HepG2 (cell line): ENCODE measurements around the gene NECAP2. TPM values are rescaled to one million over a fixed set of nuclear protein-coding genes. Genes with fewer than 3 reads are reported as not detected.

Source experiments
- CBX1 ChIP-seq: IDR thresholded peaks from one replicate; pipeline ENCODE4 v1.6.1; 2016; ENCODE audit warnings: antibody characterized with exemption, low read depth
- HMGXB3 ChIP-seq: sonication (generic); formaldehyde crosslinking; IDR thresholded peaks from 2 replicates; pipeline ENCODE4 v1.4.0; 2020; ENCODE audit warnings: missing genetic modification reagents, borderline replicate concordance
- NR2F6 ChIP-seq, 2 experiments: IDR thresholded peaks; 2 replicates each; pipeline ENCODE4 v1.6.1; 2016; ENCODE audit warnings: antibody characterized with exemption in 1 of 2, mild to moderate bottlenecking in 1 of 2
- RBM39 ChIP-seq: fragments of 200-400 bp; formaldehyde crosslinking; IDR thresholded peaks from one replicate; pipeline ENCODE4 v1.6.1; 2018; ENCODE audit warnings: antibody characterized with exemption, mild to moderate bottlenecking, low read depth, low read length; ENCODE audit not compliant: poor library complexity, severe bottlenecking
- TBP ChIP-seq: sonication (generic); formaldehyde crosslinking; IDR thresholded peaks from 2 replicates; pipeline ENCODE4 v1.5.0; 2020; ENCODE audit warnings: missing genetic modification reagents
- ZNF720 ChIP-seq: sonication (generic); formaldehyde crosslinking; IDR thresholded peaks from 2 replicates; pipeline ENCODE4 v1.4.0; 2020; ENCODE audit warnings: missing genetic modification reagents
- ZNF761 ChIP-seq: sonication (generic); formaldehyde crosslinking; conservative IDR thresholded peaks from 2 replicates; pipeline ENCODE4 v1.4.0; 2020; ENCODE audit warnings: mild to moderate bottlenecking, missing genetic modification reagents
- ZNF891 ChIP-seq: sonication (generic); formaldehyde crosslinking; IDR thresholded peaks from 2 replicates; pipeline ENCODE4 v1.5.0; 2020; ENCODE audit warnings: mild to moderate bottlenecking, missing genetic modification reagents
- polyA plus RNA-seq, 8 experiments: library from polyadenylated mRNA; depleted of rRNA in 3 of 8; stranded (reverse) in 7 of 8; unstranded in 1 of 8; fragments of >200 nt; fragmentation: Illumina TruSeq in 4 of 8; extraction: Trizol in 4 of 8; gene quantifications; 2 replicates each; pipeline versions ENCODE4 v1.2.1 to v1.2.3, GENCODE V29; 2011 to 2016; ENCODE audit warnings: low read depth in 4 of 8, missing spikeins in 1 of 8, mixed read lengths in 1 of 8; ENCODE audit not compliant: insufficient read depth in 1 of 8
- total RNA-seq, 5 experiments: library from RNA; depleted of rRNA; stranded (reverse); fragments of >200 nt; fragmentation: Illumina TruSeq; extraction: Trizol; gene quantifications; 2 replicates each; pipeline ENCODE4 v1.2.3, GENCODE V29; 2016; ENCODE audit warnings: low read depth in 1 of 5
- TF ChIP-seq, protein P1 (sequence below): sonication (generic); formaldehyde crosslinking; IDR thresholded peaks from 2 replicates; pipeline ENCODE4 v1.4.0; 2020; ENCODE audit warnings: missing genetic modification reagents, borderline replicate concordance
- TF ChIP-seq, protein P2 (sequence below): sonication (generic); formaldehyde crosslinking; IDR thresholded peaks from 2 replicates; pipeline ENCODE4 v1.9.0; 2021; ENCODE audit warnings: missing genetic modification reagents, borderline replicate concordance
- TF ChIP-seq, protein P3 (sequence below): sonication (generic); formaldehyde crosslinking; IDR thresholded peaks from 2 replicates; pipeline ENCODE4 v1.8.0; 2022; ENCODE audit warnings: mild to moderate bottlenecking, missing genetic modification reagents
- TF ChIP-seq, protein P4 (sequence below): sonication (generic); formaldehyde crosslinking; IDR thresholded peaks from 2 replicates; pipeline ENCODE4 v1.8.0; 2022; ENCODE audit warnings: mild to moderate bottlenecking, missing genetic modification reagents; ENCODE audit not compliant: insufficient replicate concordance

Gene NECAP2
- total and polyA plus RNA-seq, 2 of the 13 experiments (the other 11 are each of a cell fraction or from before 2014, with no cell fraction given): 38.5 to 52.3 TPM

DNA sequence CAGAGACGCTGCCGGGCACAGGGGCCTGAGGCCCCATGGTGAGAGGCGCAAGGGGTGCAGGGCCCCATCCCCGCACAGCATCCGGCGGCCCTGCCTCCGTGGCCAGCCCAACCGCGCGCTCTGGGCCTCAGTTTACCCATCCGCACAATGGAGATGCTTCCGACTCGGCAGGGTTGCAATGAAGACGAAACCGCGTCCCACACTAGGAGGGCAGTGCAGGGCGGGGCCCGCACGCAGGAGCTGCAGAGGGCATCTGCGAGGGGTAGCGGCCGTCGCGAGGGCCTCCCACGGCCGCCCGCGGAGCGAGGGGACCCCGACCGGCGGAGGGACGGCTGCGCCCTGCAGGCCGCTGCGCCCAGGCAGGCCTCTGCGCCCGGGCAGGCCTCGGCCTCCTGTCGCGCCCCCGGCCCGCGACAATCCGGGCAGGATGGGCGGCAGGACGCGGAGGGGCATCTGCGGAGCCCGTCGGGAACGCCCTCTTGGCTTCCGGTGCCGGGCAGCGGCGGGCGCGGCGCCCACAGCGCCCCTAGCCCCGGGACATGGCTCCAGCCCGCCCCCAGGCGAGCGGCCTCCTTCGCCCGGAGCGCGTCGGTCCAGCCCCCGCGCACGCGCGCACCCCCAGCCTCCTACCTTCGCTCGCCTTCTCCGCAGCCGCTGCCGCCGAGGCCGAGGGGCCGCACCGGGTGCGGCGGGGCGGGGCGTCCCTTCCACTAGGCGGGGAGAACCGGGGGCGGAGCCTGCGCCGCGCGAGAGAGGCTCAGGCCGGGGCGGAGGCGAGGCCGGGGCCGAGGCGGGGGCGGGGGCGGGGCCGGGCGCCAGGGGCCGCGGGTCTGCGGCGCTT lies 58.3 kb downstream of the NECAP2 start (continued):
- TF ChIP-seq, protein P1, sequence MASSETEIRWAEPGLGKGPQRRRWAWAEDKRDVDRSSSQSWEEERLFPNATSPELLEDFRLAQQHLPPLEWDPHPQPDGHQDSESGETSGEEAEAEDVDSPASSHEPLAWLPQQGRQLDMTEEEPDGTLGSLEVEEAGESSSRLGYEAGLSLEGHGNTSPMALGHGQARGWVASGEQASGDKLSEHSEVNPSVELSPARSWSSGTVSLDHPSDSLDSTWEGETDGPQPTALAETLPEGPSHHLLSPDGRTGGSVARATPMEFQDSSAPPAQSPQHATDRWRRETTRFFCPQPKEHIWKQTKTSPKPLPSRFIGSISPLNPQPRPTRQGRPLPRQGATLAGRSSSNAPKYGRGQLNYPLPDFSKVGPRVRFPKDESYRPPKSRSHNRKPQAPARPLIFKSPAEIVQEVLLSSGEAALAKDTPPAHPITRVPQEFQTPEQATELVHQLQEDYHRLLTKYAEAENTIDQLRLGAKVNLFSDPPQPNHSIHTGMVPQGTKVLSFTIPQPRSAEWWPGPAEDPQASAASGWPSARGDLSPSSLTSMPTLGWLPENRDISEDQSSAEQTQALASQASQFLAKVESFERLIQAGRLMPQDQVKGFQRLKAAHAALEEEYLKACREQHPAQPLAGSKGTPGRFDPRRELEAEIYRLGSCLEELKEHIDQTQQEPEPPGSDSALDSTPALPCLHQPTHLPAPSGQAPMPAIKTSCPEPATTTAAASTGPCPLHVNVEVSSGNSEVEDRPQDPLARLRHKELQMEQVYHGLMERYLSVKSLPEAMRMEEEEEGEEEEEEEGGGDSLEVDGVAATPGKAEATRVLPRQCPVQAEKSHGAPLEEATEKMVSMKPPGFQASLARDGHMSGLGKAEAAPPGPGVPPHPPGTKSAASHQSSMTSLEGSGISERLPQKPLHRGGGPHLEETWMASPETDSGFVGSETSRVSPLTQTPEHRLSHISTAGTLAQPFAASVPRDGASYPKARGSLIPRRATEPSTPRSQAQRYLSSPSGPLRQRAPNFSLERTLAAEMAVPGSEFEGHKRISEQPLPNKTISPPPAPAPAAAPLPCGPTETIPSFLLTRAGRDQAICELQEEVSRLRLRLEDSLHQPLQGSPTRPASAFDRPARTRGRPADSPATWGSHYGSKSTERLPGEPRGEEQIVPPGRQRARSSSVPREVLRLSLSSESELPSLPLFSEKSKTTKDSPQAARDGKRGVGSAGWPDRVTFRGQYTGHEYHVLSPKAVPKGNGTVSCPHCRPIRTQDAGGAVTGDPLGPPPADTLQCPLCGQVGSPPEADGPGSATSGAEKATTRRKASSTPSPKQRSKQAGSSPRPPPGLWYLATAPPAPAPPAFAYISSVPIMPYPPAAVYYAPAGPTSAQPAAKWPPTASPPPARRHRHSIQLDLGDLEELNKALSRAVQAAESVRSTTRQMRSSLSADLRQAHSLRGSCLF (CRISPR knock-in tag): no peak
- TF ChIP-seq TBP (CRISPR knock-in tag) (no peak), ZNF891 (CRISPR knock-in tag) (no peak), ZNF720 (CRISPR knock-in tag) (no peak), RBM39 (no peak), NR2F6 (IDR thresholded peaks at IDR 0.05) (no peak), NR2F6 (CRISPR knock-in tag; IDR thresholded peaks at IDR 0.05) (no peak), CBX1 (no peak), ZNF761 (CRISPR knock-in tag) (peak; percentile 62; the same call in 1 of the 2 replicates), HMGXB3 (CRISPR knock-in tag) (no peak)
- TF ChIP-seq, protein P2, sequence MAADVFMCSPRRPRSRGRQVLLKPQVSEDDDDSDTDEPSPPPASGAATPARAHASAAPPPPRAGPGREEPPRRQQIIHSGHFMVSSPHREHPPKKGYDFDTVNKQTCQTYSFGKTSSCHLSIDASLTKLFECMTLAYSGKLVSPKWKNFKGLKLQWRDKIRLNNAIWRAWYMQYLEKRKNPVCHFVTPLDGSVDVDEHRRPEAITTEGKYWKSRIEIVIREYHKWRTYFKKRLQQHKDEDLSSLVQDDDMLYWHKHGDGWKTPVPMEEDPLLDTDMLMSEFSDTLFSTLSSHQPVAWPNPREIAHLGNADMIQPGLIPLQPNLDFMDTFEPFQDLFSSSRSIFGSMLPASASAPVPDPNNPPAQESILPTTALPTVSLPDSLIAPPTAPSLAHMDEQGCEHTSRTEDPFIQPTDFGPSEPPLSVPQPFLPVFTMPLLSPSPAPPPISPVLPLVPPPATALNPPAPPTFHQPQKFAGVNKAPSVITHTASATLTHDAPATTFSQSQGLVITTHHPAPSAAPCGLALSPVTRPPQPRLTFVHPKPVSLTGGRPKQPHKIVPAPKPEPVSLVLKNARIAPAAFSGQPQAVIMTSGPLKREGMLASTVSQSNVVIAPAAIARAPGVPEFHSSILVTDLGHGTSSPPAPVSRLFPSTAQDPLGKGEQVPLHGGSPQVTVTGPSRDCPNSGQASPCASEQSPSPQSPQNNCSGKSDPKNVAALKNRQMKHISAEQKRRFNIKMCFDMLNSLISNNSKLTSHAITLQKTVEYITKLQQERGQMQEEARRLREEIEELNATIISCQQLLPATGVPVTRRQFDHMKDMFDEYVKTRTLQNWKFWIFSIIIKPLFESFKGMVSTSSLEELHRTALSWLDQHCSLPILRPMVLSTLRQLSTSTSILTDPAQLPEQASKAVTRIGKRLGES: no peak
- TF ChIP-seq, protein P3, sequence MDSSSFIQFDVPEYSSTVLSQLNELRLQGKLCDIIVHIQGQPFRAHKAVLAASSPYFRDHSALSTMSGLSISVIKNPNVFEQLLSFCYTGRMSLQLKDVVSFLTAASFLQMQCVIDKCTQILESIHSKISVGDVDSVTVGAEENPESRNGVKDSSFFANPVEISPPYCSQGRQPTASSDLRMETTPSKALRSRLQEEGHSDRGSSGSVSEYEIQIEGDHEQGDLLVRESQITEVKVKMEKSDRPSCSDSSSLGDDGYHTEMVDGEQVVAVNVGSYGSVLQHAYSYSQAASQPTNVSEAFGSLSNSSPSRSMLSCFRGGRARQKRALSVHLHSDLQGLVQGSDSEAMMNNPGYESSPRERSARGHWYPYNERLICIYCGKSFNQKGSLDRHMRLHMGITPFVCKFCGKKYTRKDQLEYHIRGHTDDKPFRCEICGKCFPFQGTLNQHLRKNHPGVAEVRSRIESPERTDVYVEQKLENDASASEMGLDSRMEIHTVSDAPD (CRISPR knock-in tag): no peak
- TF ChIP-seq, protein P4, sequence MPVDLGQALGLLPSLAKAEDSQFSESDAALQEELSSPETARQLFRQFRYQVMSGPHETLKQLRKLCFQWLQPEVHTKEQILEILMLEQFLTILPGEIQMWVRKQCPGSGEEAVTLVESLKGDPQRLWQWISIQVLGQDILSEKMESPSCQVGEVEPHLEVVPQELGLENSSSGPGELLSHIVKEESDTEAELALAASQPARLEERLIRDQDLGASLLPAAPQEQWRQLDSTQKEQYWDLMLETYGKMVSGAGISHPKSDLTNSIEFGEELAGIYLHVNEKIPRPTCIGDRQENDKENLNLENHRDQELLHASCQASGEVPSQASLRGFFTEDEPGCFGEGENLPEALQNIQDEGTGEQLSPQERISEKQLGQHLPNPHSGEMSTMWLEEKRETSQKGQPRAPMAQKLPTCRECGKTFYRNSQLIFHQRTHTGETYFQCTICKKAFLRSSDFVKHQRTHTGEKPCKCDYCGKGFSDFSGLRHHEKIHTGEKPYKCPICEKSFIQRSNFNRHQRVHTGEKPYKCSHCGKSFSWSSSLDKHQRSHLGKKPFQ (CRISPR knock-in tag): no peak
